HUES64 (cell line): Measurements from ENCODE around the gene DTD1.

ENCODE experiments used
- H3K27ac ChIP-seq: 2 replicates; pipeline ENCODE4 v1.7.0; 2013; ENCODE audit warnings: low read depth, low read length, inconsistent platforms
- H3K27me3 ChIP-seq: 2 replicates; pipeline ENCODE4 v1.6.1; 2013; ENCODE audit warnings: mild to moderate bottlenecking, low read length; ENCODE audit not compliant: insufficient read depth
- H3K36me3 ChIP-seq: 2 replicates; pipeline ENCODE4 v1.6.1; 2013; ENCODE audit warnings: mild to moderate bottlenecking, low read length; ENCODE audit not compliant: insufficient read depth
- H3K4me1 ChIP-seq: 2 replicates; pipeline ENCODE4 v1.6.1; 2013; ENCODE audit warnings: mild to moderate bottlenecking, low read length, moderate library complexity; ENCODE audit not compliant: insufficient read depth
- H3K4me3 ChIP-seq: 2 replicates; pipeline ENCODE4 v1.5.1; 2013; ENCODE audit warnings: mild to moderate bottlenecking, low read length, moderate library complexity
- H3K9ac ChIP-seq: 2 replicates; pipeline ENCODE4 v1.6.1; 2013; ENCODE audit warnings: mild to moderate bottlenecking, low read depth, low read length
- H3K9me3 ChIP-seq: 2 replicates; pipeline ENCODE4 v1.6.1; 2013; ENCODE audit warnings: low read depth, low read length; ENCODE audit not compliant: insufficient read depth
- WGBS: fragments of 150-250, 120-280 bp; methylation state at CpG from one replicate; pipeline ENCODE4 v1.1.7; 2013; ENCODE audit warnings: missing lambda C conversion rate; 5-methylcytosine and 5-hydroxymethylcytosine counted together

Gene DTD1

GRCh38 chr20:18683839-18684238, 96.0 kb downstream of the DTD1 start:
- Histone ChIP-seq H3K27me3 (no peaks in the 10 kb centered on the region), H3K36me3 (no peaks in the 10 kb centered on the region), H3K27ac (peak overlapping the region; percentile 7; the same call in 1 of the 2 replicates), H3K4me1 (peaks cover 24% of the 10 kb centered on the region), H3K9me3 (no peaks in the 10 kb centered on the region), H3K4me3 (no peak overlapping the region), H3K9ac (no peak overlapping the region)

- H3K4me3 ChIP-seq = no peak overlapping the region
- H3K36me3 ChIP-seq = no peaks in the 10 kb centered on the region
- no peak overlapping the region for H3K27ac ChIP-seq
- WGBS = 93% methylated on average over 2 of the region's 2 CpGs
- no peak overlapping the region for H3K9ac ChIP-seq
- peaks cover 22% of the 10 kb centered on the region for H3K4me1 ChIP-seq
- no peaks in the 10 kb centered on the region for H3K9me3 ChIP-seq
- H3K27me3 ChIP-seq = no peaks in the 10 kb centered on the region
These were observed 96.9 kb downstream of the DTD1 start for GRCh38 chr20:18684775-18685174.

GRCh38 chr20:18685406-18685805, 97.6 kb downstream of the DTD1 start:
- 96% methylated on average over 5 of the region's 5 CpGs for WGBS
- Histone ChIP-seq H3K4me1 (peaks cover 22% of the 10 kb centered on the region), H3K27ac (no peak overlapping the region), H3K27me3 (no peaks in the 10 kb centered on the region), H3K9ac (no peak overlapping the region), H3K4me3 (no peak overlapping the region), H3K36me3 (no peaks in the 10 kb centered on the region), H3K9me3 (no peaks in the 10 kb centered on the region)

GRCh38 chr20:18686696-18687095, 98.8 kb downstream of the DTD1 start:
- no peaks in the 10 kb centered on the region for H3K9me3 ChIP-seq
- H3K27ac ChIP-seq = no peak overlapping the region
- H3K36me3 ChIP-seq = no peaks in the 10 kb centered on the region
- H3K4me3 ChIP-seq = no peak overlapping the region
- no peaks in the 10 kb centered on the region for H3K27me3 ChIP-seq
- H3K9ac ChIP-seq = no peak overlapping the region
- H3K4me1 ChIP-seq = peaks cover 22% of the 10 kb centered on the region
- WGBS = 92% methylated on average over 1 of the region's 1 CpG

DNA sequence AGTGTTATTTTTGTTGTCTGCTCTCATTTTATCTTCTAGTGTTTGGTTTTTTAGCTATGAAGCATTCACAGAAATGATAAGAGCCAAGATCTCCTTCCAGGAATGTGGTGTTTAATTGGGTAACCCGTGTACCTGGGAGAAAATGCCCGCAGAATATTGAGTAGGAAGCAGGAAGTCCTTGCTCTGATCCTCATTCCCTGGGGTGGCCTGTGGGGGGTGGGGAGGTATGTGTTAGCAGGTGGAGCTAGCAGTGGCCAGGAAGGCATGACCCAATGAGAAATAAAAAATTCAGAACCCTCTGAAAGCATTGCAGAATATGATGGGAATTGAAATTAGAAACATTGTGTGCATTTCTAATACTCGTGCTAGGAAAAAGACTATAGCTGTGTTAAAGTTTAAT, 100.8 kb downstream of the DTD1 start:
- Histone ChIP-seq H3K4me1 (peaks cover 12% of the 10 kb centered on the region), H3K9ac (no peak overlapping the region), H3K9me3 (no peaks in the 10 kb centered on the region), H3K4me3 (no peak overlapping the region), H3K27ac (no peak overlapping the region), H3K36me3 (no peaks in the 10 kb centered on the region), H3K27me3 (no peaks in the 10 kb centered on the region)
- 77% methylated on average over 3 of the region's 3 CpGs for WGBS

DNA sequence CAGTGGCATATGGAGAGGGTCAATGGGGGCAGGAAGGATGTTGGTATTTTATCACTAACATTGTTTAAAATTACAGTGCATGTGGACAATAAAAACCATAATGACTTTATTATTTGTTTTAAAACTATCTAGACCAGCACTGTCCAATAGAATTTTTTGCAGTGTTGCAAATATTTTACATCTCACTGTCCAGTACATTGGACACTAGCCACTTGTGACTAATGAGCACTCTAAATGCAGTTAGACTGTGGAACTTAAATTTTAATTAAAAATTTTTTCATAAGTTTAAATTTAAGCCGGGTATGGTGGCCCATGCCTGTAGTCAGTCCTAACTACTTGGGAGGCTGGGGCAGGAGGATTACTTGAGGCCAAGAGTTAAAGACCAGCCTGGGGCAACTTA, 101.7 kb downstream of the DTD1 start:
- no peaks in the 10 kb centered on the region for H3K27me3 ChIP-seq
- H3K4me1 ChIP-seq = peaks cover 8% of the 10 kb centered on the region; the same call in 1 of the 2 replicates
- no peak overlapping the region for H3K4me3 ChIP-seq
- no peaks in the 10 kb centered on the region for H3K36me3 ChIP-seq
- no peaks in the 10 kb centered on the region for H3K9me3 ChIP-seq
- no peak overlapping the region for H3K9ac ChIP-seq
- no peak overlapping the region for H3K27ac ChIP-seq
- WGBS = no CpG with 5 or more reads among the region's 1 CpG

- no peaks in the 10 kb centered on the region for H3K9me3 ChIP-seq
- H3K4me3 ChIP-seq = no peak overlapping the region
- no peak overlapping the region for H3K9ac ChIP-seq
- H3K4me1 ChIP-seq = peaks cover 8% of the 10 kb centered on the region; the same call in 1 of the 2 replicates
- no peak overlapping the region for H3K27ac ChIP-seq
- H3K27me3 ChIP-seq = no peaks in the 10 kb centered on the region
- no peaks in the 10 kb centered on the region for H3K36me3 ChIP-seq
- WGBS = 100% methylated on average over 1 of the region's 1 CpG
These were observed 104.6 kb downstream of the DTD1 start for GRCh38 chr20:18692447-18692846.

DNA sequence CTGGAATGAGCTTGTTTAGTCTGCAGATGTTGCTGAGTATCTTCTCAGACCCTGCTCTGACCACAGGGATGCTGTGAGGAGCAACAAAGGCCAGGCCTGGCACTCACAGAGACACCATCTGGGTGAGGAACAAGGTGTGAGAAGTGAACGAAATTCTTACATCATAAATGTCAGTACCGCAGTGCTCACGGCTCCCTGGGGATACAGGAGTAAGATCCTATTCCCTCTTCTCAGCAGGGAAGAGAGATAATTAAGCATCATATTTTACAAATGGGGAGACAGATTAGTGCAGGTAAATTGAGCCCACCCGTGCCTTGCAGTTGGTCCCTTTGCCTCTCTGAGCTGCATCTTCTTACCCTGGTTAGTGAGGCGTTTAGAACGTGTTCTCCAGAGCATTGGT, 106.2 kb downstream of the DTD1 start:
- Histone ChIP-seq H3K27me3 (no peaks in the 10 kb centered on the region), H3K4me3 (no peak overlapping the region), H3K4me1 (no peaks in the 10 kb centered on the region; the same call in 1 of the 2 replicates), H3K36me3 (no peaks in the 10 kb centered on the region), H3K27ac (no peak overlapping the region), H3K9ac (no peak overlapping the region), H3K9me3 (no peaks in the 10 kb centered on the region)
- whole genome bisulfite sequencing = 94% methylated on average over 4 of the region's 6 CpGs

GRCh38 chr20:18695175-18695574, 107.3 kb downstream of the DTD1 start:
- WGBS = 90% methylated on average over 4 of the region's 5 CpGs
- Histone ChIP-seq H3K4me1 (no peaks in the 10 kb centered on the region; the same call in 1 of the 2 replicates), H3K27ac (no peak overlapping the region), H3K27me3 (no peaks in the 10 kb centered on the region), H3K9ac (no peak overlapping the region), H3K9me3 (no peaks in the 10 kb centered on the region), H3K36me3 (no peaks in the 10 kb centered on the region), H3K4me3 (no peak overlapping the region)

- no peak overlapping the region for H3K9ac ChIP-seq
- whole genome bisulfite sequencing = 91% methylated on average over 4 of the region's 4 CpGs
- no peaks in the 10 kb centered on the region for H3K9me3 ChIP-seq
- peak overlapping the region; percentile 65; the same call in 1 of the 2 replicates for H3K27ac ChIP-seq
- no peaks in the 10 kb centered on the region; the same call in 1 of the 2 replicates for H3K4me1 ChIP-seq
- H3K4me3 ChIP-seq = no peak overlapping the region
- H3K27me3 ChIP-seq = no peaks in the 10 kb centered on the region
- H3K36me3 ChIP-seq = no peaks in the 10 kb centered on the region
These were observed 111.0 kb downstream of the DTD1 start for GRCh38 chr20:18698735-18699380.

GRCh38 chr20:18701969-18702368, 114.1 kb downstream of the DTD1 start:
- no peaks in the 10 kb centered on the region; the same call in 1 of the 2 replicates for H3K4me1 ChIP-seq
- no peaks in the 10 kb centered on the region for H3K36me3 ChIP-seq
- H3K9ac ChIP-seq = no peak overlapping the region
- H3K27me3 ChIP-seq = no peaks in the 10 kb centered on the region
- 67% methylated on average over 3 of the region's 3 CpGs for WGBS
- no peak overlapping the region for H3K27ac ChIP-seq
- H3K4me3 ChIP-seq = no peak overlapping the region
- H3K9me3 ChIP-seq = no peaks in the 10 kb centered on the region

- Histone ChIP-seq H3K4me3 (no peak overlapping the region), H3K4me1 (no peaks in the 10 kb centered on the region; the same call in 1 of the 2 replicates), H3K9ac (no peak overlapping the region), H3K27me3 (no peaks in the 10 kb centered on the region), H3K27ac (no peak overlapping the region), H3K9me3 (no peaks in the 10 kb centered on the region), H3K36me3 (no peaks in the 10 kb centered on the region)
- 85% methylated on average over 2 of the region's 3 CpGs for WGBS
These were observed 114.9 kb downstream of the DTD1 start for GRCh38 chr20:18702736-18703135.
